Measurements from ENCODE around the gene SGMS2. TPM values are rescaled to one million over a fixed set of nuclear protein-coding genes. Genes with fewer than 3 reads are reported as not detected.

The SGMS2 gene
- total RNA-seq, 1 experiment from 2014 or later = 0.72 TPM

DNA sequence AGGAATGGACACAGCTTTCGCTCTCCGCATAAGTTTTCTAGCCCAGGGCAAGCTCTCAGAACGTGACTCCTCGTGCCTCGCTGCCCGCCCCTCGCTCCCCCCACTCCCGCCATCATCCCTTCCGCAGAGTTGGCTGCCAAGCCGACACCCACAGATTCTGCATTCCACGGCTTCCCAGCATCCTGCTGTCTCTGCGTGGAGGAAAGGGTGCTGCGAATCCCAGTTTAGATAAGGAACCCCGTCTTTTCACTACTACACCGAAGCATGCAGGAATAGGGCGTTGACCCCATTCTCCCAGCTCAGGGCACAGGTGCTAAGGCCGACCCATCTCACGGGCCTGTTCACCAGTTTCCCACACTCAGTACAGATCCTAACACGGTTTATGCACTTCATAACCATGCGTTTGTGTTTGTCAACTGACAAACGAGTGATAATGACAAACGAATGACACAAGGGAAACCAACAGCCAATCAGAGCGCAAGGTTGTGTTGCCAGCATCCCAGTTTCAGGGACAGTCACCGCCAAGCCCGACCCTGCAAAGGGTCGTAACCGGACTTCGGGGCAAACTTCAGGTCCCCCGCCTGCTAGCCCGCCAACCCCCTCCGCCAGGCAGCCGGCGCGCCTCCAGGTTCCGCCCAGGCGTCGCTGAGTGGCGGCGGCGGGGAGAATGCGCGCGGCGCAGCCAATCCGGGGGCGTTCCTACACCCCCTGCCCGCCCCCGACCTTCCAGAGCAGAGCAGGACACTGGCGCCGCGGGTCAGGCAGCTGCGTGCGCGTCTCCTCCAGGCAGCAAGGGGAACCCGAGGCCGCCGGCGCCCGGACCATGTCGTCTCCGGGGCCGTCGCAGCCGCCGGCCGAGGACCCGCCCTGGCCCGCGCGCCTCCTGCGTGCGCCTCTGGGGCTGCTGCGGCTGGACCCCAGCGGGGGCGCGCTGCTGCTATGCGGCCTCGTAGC is 106.4 kb downstream of the SGMS2 start, which contains the start of gene CYP2U1 (continued):
- TF ChIP-seq, protein P1, sequence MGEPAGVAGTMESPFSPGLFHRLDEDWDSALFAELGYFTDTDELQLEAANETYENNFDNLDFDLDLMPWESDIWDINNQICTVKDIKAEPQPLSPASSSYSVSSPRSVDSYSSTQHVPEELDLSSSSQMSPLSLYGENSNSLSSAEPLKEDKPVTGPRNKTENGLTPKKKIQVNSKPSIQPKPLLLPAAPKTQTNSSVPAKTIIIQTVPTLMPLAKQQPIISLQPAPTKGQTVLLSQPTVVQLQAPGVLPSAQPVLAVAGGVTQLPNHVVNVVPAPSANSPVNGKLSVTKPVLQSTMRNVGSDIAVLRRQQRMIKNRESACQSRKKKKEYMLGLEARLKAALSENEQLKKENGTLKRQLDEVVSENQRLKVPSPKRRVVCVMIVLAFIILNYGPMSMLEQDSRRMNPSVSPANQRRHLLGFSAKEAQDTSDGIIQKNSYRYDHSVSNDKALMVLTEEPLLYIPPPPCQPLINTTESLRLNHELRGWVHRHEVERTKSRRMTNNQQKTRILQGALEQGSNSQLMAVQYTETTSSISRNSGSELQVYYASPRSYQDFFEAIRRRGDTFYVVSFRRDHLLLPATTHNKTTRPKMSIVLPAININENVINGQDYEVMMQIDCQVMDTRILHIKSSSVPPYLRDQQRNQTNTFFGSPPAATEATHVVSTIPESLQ (CRISPR knock-in tag; IDR thresholded peaks at IDR 0.05) = no peak
- TF ChIP-seq, protein P2, sequence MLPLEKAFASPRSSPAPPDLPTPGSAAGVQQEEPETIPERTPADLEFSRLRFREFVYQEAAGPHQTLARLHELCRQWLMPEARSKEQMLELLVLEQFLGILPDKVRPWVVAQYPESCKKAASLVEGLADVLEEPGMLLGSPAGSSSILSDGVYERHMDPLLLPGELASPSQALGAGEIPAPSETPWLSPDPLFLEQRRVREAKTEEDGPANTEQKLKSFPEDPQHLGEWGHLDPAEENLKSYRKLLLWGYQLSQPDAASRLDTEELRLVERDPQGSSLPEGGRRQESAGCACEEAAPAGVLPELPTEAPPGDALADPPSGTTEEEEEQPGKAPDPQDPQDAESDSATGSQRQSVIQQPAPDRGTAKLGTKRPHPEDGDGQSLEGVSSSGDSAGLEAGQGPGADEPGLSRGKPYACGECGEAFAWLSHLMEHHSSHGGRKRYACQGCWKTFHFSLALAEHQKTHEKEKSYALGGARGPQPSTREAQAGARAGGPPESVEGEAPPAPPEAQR (CRISPR knock-in tag; IDR thresholded peaks at IDR 0.05) = no peak
- TF ChIP-seq, protein P3, sequence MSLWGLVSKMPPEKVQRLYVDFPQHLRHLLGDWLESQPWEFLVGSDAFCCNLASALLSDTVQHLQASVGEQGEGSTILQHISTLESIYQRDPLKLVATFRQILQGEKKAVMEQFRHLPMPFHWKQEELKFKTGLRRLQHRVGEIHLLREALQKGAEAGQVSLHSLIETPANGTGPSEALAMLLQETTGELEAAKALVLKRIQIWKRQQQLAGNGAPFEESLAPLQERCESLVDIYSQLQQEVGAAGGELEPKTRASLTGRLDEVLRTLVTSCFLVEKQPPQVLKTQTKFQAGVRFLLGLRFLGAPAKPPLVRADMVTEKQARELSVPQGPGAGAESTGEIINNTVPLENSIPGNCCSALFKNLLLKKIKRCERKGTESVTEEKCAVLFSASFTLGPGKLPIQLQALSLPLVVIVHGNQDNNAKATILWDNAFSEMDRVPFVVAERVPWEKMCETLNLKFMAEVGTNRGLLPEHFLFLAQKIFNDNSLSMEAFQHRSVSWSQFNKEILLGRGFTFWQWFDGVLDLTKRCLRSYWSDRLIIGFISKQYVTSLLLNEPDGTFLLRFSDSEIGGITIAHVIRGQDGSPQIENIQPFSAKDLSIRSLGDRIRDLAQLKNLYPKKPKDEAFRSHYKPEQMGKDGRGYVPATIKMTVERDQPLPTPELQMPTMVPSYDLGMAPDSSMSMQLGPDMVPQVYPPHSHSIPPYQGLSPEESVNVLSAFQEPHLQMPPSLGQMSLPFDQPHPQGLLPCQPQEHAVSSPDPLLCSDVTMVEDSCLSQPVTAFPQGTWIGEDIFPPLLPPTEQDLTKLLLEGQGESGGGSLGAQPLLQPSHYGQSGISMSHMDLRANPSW (CRISPR knock-in tag; conservative IDR thresholded peaks at IDR 0.05; ENCODE audit: low read depth) = 0 out of 2 replicates have a peak, but pooled peaks have one; percentile 6
- TF ChIP-seq ZNF423 (CRISPR knock-in tag; IDR thresholded peaks at IDR 0.05) = no peak
- no peak for TF ChIP-seq OVOL2 (CRISPR knock-in tag; IDR thresholded peaks at IDR 0.05; ENCODE audit: borderline replicate concordance)
- TF ChIP-seq TCF7 (CRISPR knock-in tag; IDR thresholded peaks at IDR 0.05; ENCODE audit: low read depth) = peak; percentile 83
- no peak for TF ChIP-seq CBFB (CRISPR knock-in tag; IDR thresholded peaks at IDR 0.05; ENCODE audit: low read depth)
- TF ChIP-seq FOXJ3 (CRISPR knock-in tag; IDR thresholded peaks at IDR 0.05; ENCODE audit: borderline replicate concordance) = no peak
- TF ChIP-seq RELA (CRISPR knock-in tag; IDR thresholded peaks at IDR 0.05; ENCODE audit: borderline replicate concordance) = no peak
- TF ChIP-seq, protein P4, sequence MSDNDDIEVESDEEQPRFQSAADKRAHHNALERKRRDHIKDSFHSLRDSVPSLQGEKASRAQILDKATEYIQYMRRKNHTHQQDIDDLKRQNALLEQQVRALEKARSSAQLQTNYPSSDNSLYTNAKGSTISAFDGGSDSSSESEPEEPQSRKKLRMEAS (CRISPR knock-in tag; IDR thresholded peaks at IDR 0.05) = no peak
- TF ChIP-seq, protein P5, sequence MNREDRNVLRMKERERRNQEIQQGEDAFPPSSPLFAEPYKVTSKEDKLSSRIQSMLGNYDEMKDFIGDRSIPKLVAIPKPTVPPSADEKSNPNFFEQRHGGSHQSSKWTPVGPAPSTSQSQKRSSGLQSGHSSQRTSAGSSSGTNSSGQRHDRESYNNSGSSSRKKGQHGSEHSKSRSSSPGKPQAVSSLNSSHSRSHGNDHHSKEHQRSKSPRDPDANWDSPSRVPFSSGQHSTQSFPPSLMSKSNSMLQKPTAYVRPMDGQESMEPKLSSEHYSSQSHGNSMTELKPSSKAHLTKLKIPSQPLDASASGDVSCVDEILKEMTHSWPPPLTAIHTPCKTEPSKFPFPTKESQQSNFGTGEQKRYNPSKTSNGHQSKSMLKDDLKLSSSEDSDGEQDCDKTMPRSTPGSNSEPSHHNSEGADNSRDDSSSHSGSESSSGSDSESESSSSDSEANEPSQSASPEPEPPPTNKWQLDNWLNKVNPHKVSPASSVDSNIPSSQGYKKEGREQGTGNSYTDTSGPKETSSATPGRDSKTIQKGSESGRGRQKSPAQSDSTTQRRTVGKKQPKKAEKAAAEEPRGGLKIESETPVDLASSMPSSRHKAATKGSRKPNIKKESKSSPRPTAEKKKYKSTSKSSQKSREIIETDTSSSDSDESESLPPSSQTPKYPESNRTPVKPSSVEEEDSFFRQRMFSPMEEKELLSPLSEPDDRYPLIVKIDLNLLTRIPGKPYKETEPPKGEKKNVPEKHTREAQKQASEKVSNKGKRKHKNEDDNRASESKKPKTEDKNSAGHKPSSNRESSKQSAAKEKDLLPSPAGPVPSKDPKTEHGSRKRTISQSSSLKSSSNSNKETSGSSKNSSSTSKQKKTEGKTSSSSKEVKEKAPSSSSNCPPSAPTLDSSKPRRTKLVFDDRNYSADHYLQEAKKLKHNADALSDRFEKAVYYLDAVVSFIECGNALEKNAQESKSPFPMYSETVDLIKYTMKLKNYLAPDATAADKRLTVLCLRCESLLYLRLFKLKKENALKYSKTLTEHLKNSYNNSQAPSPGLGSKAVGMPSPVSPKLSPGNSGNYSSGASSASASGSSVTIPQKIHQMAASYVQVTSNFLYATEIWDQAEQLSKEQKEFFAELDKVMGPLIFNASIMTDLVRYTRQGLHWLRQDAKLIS (CRISPR knock-in tag; IDR thresholded peaks at IDR 0.05; ENCODE audit: borderline replicate concordance) = no peak
- no peak for TF ChIP-seq SMAD4 (CRISPR knock-in tag; IDR thresholded peaks at IDR 0.05)
- TF ChIP-seq, protein P6, sequence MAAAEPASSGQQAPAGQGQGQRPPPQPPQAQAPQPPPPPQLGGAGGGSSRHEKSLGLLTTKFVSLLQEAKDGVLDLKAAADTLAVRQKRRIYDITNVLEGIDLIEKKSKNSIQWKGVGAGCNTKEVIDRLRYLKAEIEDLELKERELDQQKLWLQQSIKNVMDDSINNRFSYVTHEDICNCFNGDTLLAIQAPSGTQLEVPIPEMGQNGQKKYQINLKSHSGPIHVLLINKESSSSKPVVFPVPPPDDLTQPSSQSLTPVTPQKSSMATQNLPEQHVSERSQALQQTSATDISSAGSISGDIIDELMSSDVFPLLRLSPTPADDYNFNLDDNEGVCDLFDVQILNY (CRISPR knock-in tag; IDR thresholded peaks at IDR 0.05) = peak; percentile 65
- no peak for TF ChIP-seq NFATC4 (CRISPR knock-in tag; IDR thresholded peaks at IDR 0.05)
- TF ChIP-seq, protein P7, sequence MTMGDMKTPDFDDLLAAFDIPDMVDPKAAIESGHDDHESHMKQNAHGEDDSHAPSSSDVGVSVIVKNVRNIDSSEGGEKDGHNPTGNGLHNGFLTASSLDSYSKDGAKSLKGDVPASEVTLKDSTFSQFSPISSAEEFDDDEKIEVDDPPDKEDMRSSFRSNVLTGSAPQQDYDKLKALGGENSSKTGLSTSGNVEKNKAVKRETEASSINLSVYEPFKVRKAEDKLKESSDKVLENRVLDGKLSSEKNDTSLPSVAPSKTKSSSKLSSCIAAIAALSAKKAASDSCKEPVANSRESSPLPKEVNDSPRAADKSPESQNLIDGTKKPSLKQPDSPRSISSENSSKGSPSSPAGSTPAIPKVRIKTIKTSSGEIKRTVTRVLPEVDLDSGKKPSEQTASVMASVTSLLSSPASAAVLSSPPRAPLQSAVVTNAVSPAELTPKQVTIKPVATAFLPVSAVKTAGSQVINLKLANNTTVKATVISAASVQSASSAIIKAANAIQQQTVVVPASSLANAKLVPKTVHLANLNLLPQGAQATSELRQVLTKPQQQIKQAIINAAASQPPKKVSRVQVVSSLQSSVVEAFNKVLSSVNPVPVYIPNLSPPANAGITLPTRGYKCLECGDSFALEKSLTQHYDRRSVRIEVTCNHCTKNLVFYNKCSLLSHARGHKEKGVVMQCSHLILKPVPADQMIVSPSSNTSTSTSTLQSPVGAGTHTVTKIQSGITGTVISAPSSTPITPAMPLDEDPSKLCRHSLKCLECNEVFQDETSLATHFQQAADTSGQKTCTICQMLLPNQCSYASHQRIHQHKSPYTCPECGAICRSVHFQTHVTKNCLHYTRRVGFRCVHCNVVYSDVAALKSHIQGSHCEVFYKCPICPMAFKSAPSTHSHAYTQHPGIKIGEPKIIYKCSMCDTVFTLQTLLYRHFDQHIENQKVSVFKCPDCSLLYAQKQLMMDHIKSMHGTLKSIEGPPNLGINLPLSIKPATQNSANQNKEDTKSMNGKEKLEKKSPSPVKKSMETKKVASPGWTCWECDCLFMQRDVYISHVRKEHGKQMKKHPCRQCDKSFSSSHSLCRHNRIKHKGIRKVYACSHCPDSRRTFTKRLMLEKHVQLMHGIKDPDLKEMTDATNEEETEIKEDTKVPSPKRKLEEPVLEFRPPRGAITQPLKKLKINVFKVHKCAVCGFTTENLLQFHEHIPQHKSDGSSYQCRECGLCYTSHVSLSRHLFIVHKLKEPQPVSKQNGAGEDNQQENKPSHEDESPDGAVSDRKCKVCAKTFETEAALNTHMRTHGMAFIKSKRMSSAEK (CRISPR knock-in tag; IDR thresholded peaks at IDR 0.05; ENCODE audit: borderline replicate concordance) = no peak
- TF ChIP-seq SP1 (CRISPR knock-in tag; conservative IDR thresholded peaks at IDR 0.05) = peak; percentile 84
- TF ChIP-seq MXD4 (CRISPR knock-in tag; IDR thresholded peaks at IDR 0.05; ENCODE audit: borderline replicate concordance) = no peak
- TF ChIP-seq, protein P8, sequence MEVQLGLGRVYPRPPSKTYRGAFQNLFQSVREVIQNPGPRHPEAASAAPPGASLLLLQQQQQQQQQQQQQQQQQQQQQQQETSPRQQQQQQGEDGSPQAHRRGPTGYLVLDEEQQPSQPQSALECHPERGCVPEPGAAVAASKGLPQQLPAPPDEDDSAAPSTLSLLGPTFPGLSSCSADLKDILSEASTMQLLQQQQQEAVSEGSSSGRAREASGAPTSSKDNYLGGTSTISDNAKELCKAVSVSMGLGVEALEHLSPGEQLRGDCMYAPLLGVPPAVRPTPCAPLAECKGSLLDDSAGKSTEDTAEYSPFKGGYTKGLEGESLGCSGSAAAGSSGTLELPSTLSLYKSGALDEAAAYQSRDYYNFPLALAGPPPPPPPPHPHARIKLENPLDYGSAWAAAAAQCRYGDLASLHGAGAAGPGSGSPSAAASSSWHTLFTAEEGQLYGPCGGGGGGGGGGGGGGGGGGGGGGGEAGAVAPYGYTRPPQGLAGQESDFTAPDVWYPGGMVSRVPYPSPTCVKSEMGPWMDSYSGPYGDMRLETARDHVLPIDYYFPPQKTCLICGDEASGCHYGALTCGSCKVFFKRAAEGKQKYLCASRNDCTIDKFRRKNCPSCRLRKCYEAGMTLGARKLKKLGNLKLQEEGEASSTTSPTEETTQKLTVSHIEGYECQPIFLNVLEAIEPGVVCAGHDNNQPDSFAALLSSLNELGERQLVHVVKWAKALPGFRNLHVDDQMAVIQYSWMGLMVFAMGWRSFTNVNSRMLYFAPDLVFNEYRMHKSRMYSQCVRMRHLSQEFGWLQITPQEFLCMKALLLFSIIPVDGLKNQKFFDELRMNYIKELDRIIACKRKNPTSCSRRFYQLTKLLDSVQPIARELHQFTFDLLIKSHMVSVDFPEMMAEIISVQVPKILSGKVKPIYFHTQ (CRISPR knock-in tag; IDR thresholded peaks at IDR 0.05) = no peak
